Progenitor cell of endocrine pancreas (in vitro differentiated cells): ENCODE data around the gene FGR. TPM values are rescaled to one million over a fixed set of nuclear protein-coding genes. Genes with fewer than 3 reads are reported as not detected.
"Not testable (repeated sequence)": the region's sequence is repeated elsewhere in the genome, so short reads cannot be mapped to it uniquely, and the experiment has no call there.

Experiments
- DNase-seq: peaks from one replicate; pipeline ENCODE4 v3.0.0; 2021; ENCODE audit warnings: low spot score; ENCODE audit not compliant: unreplicated experiment
- H3K27ac Mint-ChIP-seq: 2 replicates; pipeline ENCODE4 v1.8.0; 2021; ENCODE audit warnings: mild to moderate bottlenecking, moderate library complexity, mixed read lengths
- H3K27me3 Mint-ChIP-seq: 2 replicates; pipeline ENCODE4 v1.8.0; 2021; ENCODE audit warnings: mixed read lengths
- H3K36me3 Mint-ChIP-seq: 2 replicates; pipeline ENCODE4 v1.8.0; 2022; ENCODE audit warnings: mixed read lengths; ENCODE audit not compliant: insufficient read depth
- H3K4me1 Mint-ChIP-seq: 2 replicates; pipeline ENCODE4 v1.8.0; 2021; ENCODE audit warnings: low read depth, mixed read lengths
- H3K4me3 Mint-ChIP-seq: 2 replicates; pipeline ENCODE4 v1.8.0; 2021; ENCODE audit warnings: low read depth, mild to moderate bottlenecking, moderate library complexity, mixed read lengths
- H3K9me3 Mint-ChIP-seq: 2 replicates; pipeline ENCODE4 v1.8.0; 2021; ENCODE audit warnings: low read depth, mixed read lengths
- total RNA-seq: library from RNA; stranded (reverse); gene quantifications from 2 replicates; pipeline ENCODE4 v1.2.1, GENCODE V29; 2021
- TF ChIP-seq, protein P1 (sequence below): fragments of 200-600 bp; sonication (generic); IDR thresholded peaks from one replicate; pipeline ENCODE4 v1.5.0; 2021; ENCODE audit warnings: antibody characterized with exemption, mild to moderate bottlenecking; ENCODE audit not compliant: unreplicated experiment

The FGR gene
- total RNA-seq, 1 donor from 2014 or later, result not detected

- Mint-ChIP-seq H3K27ac (no peak overlapping the region), H3K9me3 (no peaks in the 10 kb centered on the region), H3K27me3 (peaks cover 13% of the 10 kb centered on the region), H3K4me1 (peaks cover 13% of the 10 kb centered on the region), H3K36me3 (no peaks in the 10 kb centered on the region), H3K4me3 (no peak overlapping the region)
- TF ChIP-seq, protein P1, sequence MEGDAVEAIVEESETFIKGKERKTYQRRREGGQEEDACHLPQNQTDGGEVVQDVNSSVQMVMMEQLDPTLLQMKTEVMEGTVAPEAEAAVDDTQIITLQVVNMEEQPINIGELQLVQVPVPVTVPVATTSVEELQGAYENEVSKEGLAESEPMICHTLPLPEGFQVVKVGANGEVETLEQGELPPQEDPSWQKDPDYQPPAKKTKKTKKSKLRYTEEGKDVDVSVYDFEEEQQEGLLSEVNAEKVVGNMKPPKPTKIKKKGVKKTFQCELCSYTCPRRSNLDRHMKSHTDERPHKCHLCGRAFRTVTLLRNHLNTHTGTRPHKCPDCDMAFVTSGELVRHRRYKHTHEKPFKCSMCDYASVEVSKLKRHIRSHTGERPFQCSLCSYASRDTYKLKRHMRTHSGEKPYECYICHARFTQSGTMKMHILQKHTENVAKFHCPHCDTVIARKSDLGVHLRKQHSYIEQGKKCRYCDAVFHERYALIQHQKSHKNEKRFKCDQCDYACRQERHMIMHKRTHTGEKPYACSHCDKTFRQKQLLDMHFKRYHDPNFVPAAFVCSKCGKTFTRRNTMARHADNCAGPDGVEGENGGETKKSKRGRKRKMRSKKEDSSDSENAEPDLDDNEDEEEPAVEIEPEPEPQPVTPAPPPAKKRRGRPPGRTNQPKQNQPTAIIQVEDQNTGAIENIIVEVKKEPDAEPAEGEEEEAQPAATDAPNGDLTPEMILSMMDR, result no peak
- DNase-seq, result no peak
Measured at GRCh38 chr1:27646676-27647075, 11.7 kb upstream of the FGR start.

DNA sequence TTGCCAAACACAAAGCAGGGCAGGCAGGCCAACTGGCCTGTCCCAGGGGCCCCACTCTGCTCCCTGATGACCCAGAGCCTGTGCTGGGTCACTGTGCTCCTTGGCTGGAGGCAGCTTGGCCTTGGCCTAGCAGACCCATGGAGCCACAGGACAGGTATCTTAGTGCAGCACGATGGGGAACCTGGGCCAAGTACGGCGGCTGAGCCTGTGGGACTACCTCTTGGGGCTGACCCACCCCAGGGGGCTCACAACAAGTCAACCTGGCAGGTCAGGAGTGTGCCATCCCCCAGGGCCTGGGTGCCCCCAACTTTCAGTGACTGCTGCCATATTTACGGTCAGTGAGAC is 10.1 kb upstream of the FGR start:
- no peaks in the 10 kb centered on the region for H3K9me3 Mint-ChIP-seq
- peaks cover 2% of the 10 kb centered on the region for H3K4me1 Mint-ChIP-seq
- TF ChIP-seq, protein P1, result no peak
- H3K27ac Mint-ChIP-seq, result peak overlapping the region; percentile 65
- no peak for DNase-seq
- no peak overlapping the region for H3K4me3 Mint-ChIP-seq
- no peaks in the 10 kb centered on the region for H3K36me3 Mint-ChIP-seq
- H3K27me3 Mint-ChIP-seq, result peaks cover 15% of the 10 kb centered on the region

DNA sequence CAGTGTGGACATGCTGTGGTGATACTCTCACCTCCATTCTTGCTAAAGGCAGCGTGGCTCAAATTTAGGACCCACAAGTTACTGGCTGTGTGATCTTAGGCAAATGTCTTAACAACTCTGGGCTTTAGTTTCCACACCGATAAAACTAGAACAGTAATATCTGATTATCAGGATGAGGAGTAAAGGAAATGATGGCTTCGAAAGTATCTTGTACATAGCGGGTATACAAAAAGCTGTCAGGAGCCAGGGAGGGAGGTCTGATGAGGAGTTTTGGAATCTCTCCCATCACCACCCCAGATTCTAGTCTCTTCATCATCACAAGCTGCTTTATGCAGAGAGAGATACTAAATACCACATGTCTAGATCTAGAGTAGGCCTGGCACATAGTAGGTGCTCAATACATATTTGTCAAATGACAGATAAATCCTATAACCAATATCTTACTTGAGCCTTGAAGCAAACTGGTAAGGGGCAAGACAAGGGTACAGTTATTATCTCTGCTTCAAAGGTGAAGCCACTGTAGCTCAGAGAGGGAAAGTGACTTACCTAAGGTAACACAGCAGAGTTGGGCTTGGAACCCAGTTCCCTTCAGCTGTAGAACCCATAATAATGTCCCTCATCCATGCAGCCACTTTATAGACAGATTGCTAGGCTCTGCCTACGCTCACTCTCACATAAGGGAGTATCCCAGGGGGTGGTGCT is 9.5 kb upstream of the FGR start:
- Mint-ChIP-seq H3K4me3 (no peak overlapping the region), H3K36me3 (no peaks in the 10 kb centered on the region), H3K9me3 (no peaks in the 10 kb centered on the region), H3K27ac (no peak overlapping the region), H3K4me1 (no peaks in the 10 kb centered on the region), H3K27me3 (peaks cover 17% of the 10 kb centered on the region)
- TF ChIP-seq, protein P1, result no peak
- no peak for DNase-seq

DNA sequence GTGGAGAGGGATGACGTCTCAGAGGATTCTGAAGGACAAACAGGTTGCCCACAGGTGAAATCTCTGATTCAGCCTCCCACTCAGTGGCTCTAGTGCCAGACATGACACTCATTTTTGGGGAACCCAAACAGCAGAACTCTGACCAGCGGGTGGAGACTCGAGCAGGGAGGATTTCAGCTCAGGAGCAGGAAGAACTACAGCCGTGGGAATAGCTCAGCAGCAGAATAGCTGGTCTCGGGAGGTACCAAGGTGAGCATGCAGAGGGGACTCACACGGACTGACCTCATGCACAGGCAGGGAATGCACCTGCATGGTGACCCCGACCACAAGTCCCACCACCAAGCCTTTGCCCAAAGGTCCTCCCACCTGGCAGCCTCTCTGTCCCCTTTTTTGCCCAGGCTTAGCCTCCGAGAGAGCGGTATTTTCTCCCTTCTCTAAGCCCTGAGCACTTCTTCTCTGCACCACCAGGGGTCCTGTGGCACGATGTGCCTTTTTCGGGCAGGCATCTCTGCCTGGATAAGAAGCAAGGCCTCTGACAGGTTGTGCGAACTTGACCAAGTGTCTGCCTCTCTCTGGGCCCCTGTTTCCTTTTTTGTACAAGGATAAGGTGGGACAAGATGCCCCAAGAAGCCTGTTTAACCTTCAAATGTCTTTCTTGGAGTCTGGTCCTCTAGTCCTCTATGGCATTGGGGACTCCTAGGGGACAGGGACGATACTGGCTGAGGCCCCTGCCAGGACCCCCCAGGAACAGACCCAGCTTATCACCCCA is 8.8 kb upstream of the FGR start:
- peak; percentile 37 for DNase-seq
- no peaks in the 10 kb centered on the region for H3K4me1 Mint-ChIP-seq
- no peaks in the 10 kb centered on the region for H3K36me3 Mint-ChIP-seq
- peaks cover 17% of the 10 kb centered on the region for H3K27me3 Mint-ChIP-seq
- H3K27ac Mint-ChIP-seq, result no peak overlapping the region
- TF ChIP-seq, protein P1, result peak; percentile 76
- H3K4me3 Mint-ChIP-seq, result no peak overlapping the region
- no peaks in the 10 kb centered on the region for H3K9me3 Mint-ChIP-seq

DNA sequence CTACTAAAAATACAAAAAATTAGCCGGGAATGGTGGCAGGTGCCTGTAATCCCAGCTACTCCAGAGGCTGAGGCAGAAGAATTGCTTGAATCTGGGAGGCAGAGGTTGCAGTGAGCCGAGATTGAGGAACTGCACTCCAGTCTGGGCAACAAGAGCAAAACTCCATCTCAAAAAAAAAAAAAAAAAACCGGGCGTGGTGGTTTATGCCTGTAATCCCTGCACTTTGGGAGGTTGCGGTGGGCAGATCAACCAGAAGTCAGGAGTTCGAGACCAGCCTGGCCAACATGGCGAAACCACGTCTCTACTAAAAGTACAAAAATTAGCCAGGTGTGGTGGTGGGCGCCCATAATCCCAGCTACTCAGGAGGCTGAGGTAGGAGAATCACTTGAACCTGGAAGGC is 5.5 kb upstream of the FGR start:
- not testable (repeated sequence) for H3K36me3 Mint-ChIP-seq, H3K9me3 Mint-ChIP-seq, H3K27ac Mint-ChIP-seq, H3K4me3 Mint-ChIP-seq, DNase-seq, H3K4me1 Mint-ChIP-seq
- H3K27me3 Mint-ChIP-seq, result peaks cover 23% of the 10 kb centered on the region
